Panc1 (cell line): ENCODE results near the gene XRCC2.

Experiments
- REST ChIP-seq, 2 experiments: IDR thresholded peaks; 2 replicates each; pipeline ENCODE4 v1.6.1; 2011 to 2012; ENCODE audit warnings: low read depth in 2 of 2, control low read depth in 1 of 2, low read length in 1 of 2, mild to moderate bottlenecking in 1 of 2, moderate library complexity in 1 of 2; ENCODE audit not compliant: insufficient read depth in 1 of 2
- TCF7L2 ChIP-seq: IDR thresholded peaks from 2 replicates; pipeline ENCODE4 v1.6.1; 2011; ENCODE audit warnings: mild to moderate bottlenecking, low read depth, low read length, inconsistent platforms

DNA sequence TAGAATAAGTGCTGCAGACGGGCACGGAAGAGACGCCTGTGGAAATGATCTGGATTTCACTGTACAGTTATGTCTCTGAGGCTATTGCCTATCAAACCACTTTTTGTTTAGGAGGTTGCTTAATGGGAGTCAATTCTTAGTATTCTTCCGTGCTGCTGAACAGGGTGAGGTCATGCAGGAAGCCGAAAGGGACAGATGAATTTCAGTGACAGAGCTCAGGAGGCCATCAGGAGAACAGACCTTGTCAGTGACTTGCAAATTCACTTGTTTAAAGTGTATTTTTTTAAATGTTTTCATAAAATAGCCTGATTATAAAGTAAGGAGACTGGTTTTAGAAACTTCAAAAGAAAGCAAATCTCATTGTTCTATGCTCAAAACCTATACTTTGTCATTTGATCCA lies 58.9 kb downstream of the XRCC2 start:
- no peak for TF ChIP-seq REST (IDR thresholded peaks at IDR 0.05; ENCODE audit: insufficient read depth in 1 of 2, low read depth in 2 of 2, low read length in 1 of 2)
- no peak for TF ChIP-seq TCF7L2
